HG03095 (cell line): Measurements from ENCODE around the gene KLHL21.
"Not testable (repeated sequence)": the region's sequence is repeated elsewhere in the genome, so short reads cannot be mapped to it uniquely, and the experiment has no call there.

ENCODE experiments used
- ATAC-seq: cut with Tn5 transposase; IDR thresholded peaks from one replicate; pipeline ENCODE4 v1.9.1; 2021; ENCODE audit warnings: moderate library complexity; ENCODE audit not compliant: unreplicated experiment

KLHL21 gene

DNA sequence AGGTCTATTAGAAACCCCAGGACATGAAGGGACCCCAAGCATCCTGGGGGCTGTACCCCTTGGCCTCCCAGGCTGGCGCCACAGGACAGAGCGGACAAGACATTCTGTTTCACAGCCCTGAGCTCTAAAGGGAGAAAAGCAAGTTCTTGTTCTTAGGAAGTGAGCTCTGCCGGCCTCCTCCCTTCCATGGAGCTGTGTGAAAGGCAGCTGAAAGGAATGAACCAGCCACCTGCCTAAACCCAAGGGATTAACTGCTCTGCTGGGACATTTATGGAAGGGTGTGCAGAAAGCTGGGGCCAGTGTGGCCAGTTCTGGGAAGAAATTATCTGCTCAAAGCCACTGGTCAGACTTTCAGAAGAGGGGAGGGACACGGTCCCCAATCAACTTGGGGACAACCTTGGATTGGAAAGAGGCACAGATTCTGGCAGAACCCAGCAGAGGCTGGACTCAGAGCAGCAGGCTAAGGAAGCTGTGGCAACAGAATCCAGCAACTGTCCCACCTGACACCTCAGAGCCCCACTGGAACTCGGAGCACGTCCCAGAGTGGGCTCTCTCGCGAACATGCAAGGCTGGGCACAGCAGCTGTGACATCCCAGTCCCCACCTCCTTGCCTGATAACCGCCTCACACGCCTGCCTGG is 2.1 kb downstream of the KLHL21 start:
- ATAC-seq, result peak; percentile 1

DNA sequence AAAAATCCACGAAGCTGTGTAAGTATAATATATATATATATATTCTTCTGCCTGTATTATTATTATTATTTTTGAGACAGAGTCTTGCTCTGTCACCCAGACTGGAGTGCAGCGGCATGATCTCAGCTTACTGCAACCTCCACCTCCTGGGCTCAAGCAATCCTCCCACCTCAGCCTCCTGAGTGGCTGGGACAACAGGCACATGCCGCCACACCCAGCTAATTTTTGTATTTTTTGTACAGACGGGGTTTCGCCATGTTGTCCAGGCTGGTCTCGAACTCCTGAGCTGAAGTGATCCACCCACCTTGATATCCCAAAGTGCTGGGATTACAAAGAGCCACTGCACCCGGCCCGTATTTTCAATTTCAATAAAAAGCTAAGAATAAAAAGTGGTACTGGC is 2.7 kb downstream of the KLHL21 start:
- not testable (repeated sequence) for ATAC-seq

DNA sequence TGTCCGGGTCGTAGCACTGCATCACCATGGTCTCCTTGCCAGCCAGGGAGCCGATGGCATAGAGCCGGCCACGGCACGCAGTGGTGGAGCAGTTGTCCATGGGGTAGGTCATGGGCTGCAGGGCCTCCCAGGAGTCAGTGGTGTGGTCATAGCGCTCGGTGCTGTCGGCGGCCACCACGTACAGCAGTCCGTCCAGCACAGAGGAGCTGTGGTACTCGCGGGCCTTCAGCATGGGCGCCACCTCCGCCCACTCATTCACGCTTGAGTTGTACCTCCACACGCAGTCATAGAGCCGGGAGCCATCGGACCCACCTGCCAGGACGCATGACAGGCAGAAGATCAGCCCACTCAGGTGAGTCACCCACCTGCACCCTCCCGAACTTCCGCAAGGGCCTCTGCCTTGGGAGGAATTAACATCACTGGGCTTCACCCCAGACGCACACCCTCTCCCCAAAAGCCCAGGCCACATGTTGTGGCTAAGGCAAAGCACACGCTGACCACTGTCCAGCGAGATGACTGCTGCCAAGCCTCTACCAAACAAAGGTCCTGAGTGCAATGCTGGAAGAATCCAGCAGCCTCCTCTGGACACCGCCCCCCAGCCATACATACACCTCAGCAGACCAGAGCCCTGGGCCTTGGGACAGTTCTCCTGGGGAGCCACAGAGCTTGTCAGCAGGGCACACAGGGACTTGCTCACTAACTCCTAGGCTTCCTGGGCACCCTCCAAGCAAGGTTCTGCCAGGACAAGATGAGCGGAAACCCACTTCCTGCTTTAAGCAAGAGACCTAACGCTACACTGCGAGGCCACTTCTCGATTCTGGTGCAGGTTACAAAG is 3.3 kb downstream of the KLHL21 start:
- ATAC-seq, result no peak

DNA sequence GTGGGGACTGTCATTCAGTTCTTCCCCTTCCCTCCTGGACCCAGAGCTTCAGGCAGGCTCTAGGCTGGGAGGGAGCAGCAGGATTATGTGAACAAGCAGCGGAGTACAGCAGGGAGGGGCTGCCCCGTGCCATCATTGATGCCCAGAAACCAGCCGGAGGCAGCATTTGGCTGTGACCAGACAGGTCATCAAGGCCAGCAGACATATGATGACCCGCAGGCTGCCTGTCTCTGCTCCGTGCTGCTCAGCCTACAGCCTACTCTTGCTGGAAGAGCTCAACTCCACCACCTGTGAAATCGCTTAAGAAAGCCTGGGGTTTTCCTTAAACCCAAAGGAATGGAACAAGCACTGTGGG is 4.9 kb downstream of the KLHL21 start:
- ATAC-seq, result no peak

DNA sequence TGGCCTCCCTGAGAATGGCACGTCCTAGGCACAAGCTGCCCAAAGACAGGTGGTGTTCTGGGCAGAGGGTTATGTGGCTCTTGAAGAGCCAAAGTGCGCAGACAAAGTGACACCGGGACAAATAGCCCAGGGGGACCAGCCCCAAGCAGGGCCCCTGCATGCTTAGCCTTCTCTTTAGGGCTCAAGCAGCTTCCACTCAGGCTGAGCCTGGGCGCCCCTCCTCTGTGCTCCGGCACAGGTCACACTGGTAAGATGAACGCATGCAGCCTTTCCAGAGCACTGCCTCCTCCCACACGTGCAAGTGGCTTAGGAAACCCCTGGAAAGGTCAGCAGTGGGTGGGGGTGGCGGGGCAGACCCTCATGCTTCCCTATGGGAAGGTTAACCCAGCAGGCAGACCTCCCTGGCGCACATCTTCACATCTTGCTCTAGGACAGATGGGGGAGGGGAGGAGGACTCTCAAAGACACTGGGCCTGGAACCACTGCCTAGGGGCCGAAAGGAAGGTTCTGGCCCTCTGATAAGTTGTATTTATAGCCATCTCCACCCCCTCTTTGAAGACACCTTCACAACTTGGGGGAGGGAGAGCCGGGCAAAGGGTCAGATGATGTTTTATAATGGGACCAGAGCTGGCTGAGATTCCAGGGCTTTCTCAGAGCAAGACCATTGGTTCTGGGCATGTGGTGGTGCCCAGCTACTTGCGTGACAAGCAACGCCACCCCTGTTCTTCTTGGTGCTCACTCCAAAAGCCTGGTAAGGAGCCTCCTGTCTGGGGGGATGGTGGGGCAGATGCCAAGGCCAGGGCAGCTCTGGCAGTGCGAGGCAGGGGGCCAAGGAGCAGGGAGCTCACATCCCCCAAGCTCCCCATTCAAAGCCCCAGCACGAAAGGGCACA is 5.5 kb downstream of the KLHL21 start:
- ATAC-seq, result no peak

DNA sequence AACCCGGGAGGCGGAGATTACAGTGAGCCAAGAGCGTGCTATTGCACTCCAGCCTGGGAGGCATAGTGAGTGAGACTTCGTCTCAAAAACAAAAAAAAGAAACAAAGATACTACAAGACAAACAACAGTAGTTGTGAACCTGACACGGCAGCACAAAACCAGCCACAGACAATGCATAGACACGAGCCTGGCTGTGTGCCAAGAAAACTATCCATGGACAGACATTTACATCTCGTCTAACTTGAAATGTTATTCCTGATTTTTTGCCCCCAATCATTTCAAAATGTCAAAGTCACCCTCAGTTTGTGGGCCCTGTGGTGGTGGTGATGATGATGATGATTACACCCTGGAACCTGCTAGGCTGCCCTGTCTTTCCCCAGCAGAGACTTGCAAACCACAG is 6.3 kb downstream of the KLHL21 start:
- no peak for ATAC-seq

DNA sequence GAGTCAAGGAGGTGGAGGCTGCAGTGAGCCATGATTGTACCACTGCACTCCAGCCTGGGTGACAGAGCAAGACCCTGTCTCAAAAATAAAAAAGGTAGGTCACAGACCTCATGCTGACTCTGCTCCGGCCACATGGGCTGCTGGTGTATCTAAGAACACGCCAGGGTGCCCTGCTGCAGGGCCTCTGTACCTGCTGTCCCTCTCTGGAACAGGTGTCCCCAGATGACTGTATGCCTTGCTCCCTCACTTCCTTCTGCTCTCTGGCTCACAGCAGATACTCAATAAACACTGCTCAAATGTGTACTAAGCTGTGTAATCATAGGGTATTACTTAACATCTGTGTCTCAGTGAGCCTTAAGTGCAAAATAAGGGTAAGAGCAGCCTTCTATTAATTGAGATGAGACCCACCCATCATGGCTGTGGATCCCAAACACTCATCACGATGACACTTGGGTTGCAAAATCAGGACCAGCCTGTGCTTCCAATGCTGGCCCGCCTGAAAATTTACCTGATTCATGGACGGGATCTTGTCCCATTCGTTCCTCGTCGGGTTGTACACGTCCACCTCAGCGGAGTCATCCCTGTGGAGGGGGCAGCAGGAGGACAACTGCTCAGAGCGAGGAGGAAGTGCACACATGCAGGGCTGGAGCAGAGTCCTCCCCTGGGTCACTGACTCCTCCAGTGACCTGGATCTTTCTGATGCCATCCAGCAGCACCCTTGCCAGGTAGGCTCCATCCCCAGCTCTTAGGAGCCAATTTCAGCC is 7.5 kb downstream of the KLHL21 start:
- no peak for ATAC-seq

DNA sequence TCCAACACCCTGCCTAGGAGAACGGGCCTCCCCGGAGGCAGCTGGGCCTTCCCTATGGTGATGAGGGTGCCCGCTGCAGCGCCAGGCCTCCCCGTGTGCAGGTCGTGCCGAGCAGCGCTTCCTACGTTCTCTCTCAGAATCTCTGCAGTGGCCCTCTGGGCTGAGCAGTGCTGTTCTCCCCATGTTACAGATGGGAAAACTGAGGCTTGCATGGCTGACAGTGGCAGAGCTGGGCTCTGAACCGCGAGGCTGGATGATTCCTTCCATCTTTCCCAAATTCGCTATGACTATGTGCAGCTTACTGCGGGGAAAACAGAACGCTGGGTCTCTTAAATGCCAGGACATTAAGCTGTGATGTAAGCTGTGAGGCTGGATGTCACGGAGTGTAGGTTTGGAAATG is 8.9 kb downstream of the KLHL21 start:
- no peak for ATAC-seq

DNA sequence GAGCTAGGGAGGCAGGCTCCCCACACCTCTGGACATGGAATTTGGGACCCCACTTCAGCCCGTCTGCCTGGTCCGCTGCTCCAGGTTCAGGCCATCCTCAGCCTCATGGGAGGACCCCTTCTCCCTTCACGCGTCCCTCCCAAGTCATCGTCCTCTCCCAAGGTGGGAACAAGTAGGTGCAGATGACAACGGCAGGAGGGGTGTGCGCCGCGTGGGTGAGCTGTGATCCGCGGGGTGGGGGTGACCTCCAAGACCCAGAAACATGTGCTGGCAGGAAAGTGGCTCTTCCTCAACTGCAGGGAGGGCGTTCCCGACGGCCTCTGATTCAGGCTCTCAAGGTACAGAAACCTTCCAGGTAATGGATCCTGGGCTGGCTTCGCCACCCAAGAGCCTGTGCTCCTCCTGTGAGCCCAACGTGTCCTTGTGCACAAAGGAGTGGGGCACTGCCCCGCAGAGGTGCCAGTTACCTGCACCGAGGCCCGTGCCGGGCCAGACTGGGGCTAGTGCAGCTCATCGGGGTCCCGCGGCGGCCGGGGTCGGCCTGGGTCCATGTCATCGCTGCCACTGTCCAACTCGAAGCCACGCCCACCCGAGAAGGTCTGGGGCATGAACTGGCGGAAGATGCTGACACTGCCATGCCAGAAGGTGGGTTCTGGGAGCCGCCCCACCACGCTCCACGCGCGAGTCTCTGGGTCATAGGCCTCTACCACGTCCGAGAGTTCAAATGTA is 9.6 kb downstream of the KLHL21 start:
- ATAC-seq, result no peak

DNA sequence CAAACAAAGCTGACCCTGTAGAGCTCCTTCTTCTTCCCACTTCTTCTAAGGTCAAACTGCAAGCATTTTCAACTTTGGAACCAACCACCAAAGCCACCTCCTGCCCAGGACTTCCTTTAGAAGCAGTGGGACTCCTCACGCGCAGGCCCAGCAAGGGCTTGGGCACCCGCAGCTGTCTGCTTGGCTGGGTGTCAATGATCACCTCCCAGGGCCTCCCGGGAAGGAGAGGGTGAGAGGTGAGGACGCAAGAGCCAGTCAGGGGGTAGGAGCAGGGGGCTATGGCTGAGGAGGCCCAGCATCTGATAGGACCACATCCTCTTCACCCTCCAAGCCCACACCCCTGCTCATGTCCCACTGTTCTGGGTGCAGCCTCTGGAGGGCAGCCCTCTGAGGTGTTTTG is 10.2 kb downstream of the KLHL21 start:
- no peak for ATAC-seq

DNA sequence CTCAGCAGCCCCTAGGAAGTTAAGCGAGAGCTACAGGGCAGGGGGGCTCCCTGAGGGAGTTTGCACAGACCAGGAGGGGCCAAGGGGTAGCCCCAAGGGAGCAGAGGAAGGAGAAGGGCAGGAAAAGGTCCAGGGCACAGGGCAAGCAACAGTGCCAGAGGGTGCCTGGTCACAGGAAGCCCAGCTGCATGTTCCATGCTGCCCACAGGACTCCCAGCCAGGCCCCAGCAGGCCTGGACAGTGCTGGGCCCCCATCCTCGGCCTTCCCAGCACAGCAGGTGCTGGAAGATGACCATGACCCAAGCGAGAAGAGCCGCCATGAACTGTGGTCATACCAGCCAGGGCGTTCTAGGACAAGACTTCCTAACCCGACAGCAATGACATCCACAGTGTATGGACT is 11.0 kb downstream of the KLHL21 start:
- ATAC-seq, result no peak

DNA sequence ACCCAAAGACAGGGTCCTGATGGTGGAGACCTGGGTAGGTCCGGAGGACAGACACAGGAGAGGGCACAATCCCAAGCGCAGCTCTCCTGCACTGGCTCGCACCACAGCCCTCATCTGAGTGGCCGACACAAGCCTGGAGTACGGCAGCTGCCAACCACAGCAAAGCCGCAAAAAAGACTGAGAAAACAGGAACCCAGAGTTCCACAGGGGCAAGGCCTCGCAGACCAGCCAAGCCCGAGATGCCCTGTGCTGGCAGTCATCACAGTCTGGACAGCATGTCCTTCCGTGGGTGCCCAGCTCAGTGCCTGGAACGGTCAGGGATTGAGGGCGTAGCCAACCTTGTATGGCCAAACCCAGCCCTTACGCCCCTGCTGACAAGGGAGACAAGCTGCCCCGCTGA is 11.4 kb downstream of the KLHL21 start:
- no peak for ATAC-seq

DNA sequence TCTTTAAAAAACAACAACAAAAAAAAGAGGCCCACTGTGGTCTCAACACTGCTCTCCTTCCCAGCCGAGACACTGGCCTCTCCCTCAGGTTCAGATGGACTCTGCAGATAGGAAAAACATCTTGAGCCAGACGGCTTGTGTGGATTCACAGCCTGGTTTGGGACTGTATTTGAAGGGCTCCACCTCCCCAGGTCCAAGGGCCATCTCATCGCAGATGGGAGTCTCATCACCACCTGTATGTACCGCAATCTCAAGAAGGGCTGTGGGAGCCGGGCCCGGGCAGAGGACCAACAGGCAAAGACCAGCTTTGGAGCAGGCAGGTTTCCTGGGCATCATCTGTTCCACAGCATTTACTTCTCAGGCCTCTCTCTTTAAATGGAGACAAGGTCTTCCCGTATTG is 12.6 kb downstream of the KLHL21 start:
- ATAC-seq, result no peak

DNA sequence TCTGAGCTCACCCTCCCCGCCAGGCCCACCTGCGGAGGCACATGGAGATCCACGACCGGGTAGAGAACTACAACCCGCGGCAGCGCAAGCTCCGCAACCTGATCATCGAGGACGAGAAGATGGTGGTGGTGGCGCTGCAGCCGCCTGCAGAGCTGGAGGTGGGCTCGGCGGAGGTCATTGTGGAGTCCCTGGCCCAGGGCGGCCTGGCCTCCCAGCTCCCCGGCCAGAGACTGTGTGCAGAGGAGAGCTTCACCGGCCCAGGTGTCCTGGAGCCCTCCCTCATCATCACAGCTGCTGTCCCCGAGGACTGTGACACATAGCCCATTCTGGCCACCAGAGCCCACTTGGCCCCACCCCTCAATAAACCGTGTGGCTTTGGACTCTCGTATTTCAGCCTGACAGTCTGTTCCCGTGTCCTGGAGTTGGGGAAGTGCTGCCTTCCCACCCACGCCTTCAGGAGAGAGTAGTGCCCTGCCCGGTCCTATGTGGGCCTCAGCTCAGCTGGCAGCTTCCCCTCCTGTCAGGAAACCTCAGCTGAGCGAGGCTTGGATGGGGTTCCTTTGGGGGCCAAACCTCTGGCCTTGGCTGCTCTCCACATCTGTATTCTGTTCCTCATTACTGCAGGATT is 13.7 kb downstream of the KLHL21 start:
- ATAC-seq, result no peak

DNA sequence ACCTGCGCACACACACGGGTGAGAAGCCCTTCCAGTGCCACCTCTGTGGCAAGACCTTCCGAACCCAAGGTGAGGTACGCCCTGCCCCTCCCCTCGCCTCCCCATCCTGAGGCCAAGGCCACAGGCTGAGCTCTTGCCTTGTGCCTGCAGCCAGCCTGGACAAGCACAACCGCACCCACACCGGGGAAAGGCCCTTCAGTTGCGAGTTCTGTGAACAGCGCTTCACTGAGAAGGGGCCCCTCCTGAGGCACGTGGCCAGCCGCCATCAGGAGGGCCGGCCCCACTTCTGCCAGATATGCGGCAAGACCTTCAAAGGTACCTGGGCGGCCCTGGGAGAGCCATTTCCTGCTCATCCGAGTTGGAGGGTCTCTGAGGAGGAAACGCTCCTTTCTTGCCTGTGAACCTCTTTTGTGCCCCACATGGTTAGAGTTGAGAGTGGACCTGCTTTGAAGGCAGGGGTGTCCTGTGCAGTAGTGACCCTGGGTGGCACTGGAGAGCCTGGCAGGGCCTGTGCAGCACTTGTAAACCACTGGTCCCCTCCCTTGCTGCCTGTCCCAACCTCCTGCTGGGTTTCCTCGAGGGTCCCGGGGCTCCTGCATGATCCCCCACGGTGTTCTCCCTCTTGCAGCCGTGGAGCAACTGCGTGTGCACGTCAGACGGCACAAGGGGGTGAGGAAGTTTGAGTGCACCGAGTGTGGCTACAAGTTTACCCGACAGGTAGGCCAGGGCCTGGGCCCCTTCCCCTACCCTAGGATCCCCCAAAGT is 14.4 kb downstream of the KLHL21 start:
- no peak for ATAC-seq

DNA sequence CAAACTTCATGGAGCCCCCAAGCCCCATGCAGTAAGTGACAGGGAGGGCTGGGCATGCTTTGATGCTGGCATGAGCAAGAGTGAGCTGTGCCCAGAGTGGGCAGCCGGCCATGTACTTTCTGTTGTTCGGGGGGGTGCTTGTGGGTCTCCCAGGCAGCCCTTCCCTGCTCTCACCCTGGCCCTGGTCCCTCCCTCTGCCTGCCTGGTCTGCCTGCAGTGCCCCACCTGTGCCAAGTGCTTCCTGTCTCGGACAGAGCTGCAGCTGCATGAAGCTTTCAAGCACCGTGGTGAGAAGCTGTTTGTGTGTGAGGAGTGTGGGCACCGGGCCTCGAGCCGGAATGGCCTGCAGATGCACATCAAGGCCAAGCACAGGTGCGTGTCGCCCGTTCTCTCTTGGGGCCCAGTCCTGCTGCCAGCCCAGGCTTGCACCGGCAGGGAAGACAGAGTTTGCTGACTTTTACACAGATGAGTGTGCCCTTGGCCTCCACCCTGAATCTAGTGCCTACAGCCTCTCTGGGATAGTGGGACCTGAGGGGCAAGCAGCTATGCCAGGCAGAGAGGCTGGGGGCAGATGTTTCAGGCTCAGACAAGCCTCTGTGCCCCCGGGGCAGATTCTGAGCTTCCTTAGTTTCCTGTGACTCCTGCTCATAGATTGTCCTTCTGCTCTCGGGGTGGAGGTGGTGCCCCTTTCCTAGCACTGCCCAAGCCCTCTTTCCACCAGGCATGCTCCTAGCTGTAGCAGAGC is 15.2 kb downstream of the KLHL21 start:
- no peak for ATAC-seq

DNA sequence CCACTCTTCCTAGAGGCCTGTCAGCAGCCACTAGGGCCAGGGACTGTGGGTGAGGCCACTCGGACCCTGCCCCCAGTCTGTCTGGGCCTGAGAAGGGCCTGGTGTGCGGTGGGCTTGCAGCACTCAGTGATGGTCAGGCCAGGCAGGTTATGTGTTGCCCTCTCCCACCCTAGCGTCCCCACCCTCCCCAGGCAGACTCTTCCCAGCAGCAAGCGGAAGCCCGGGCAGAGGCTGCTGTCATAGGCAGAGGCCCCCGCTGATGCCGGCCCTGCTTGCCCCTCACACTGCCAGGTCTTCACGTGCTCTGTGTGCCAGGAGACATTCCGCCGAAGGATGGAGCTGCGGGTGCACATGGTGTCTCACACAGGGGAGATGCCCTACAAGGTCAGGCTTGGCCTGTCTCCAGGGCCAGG is 16.3 kb downstream of the KLHL21 start:
- no peak for ATAC-seq

DNA sequence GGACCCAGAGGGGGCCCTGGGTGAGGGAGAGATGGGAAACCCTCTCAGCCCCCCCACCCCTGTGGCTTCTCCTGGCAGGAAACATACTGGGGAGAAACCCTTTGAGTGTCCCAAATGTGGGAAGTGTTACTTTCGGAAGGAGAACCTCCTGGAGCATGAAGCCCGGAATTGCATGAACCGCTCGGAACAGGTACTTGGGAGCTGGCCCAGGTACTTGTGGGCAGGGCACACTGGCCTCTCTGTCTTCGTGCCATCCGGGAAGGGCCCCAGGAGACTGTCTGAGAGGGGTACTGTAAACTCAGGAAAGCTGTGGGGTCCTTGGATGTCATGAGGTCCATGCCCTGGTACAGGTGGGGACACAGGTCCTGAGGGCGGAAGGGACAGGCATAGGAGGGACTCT is 16.8 kb downstream of the KLHL21 start:
- ATAC-seq, result no peak
